Activated CD8-positive, alpha-beta memory T cell treated with anti-CD3 and anti-CD28 coated beads, Interleukin-2, amount 10 ng/mL, durations not matched to agents 7 days and 5 days (primary cell): Measurements from ENCODE around the gene LRMDA. TPM values are rescaled to one million over a fixed set of nuclear protein-coding genes. Genes with fewer than 3 reads are reported as not detected.

Source experiments
- ATAC-seq: fragments of 150-1000 bp; cut with Tn5 transposase; one replicate; pipeline ENCODE4 v1.10.0; 2021; ENCODE audit warnings: moderate library complexity
- CTCF ChIA-PET: fragments of 350-600 bp; sonication (Branson Sonifier 250); formaldehyde crosslinking; loops from one replicate; lab custom pipeline; 2021; ENCODE audit warnings: antibody characterized with exemption; lab: Charles Lee
- DNase-seq: peaks from one replicate; pipeline ENCODE4 v3.0.0-alpha.2; 2020
- H3K27ac Mint-ChIP-seq: one replicate; pipeline ENCODE4 v1.8.0; 2021; ENCODE audit warnings: mild to moderate bottlenecking, mixed read lengths
- H3K27me3 Mint-ChIP-seq: one replicate; pipeline ENCODE4 v1.8.0; 2021; ENCODE audit warnings: mixed read lengths
- H3K36me3 Mint-ChIP-seq: one replicate; pipeline ENCODE4 v1.8.0; 2021; ENCODE audit warnings: mild to moderate bottlenecking, mixed read lengths
- H3K4me1 Mint-ChIP-seq: one replicate; pipeline ENCODE4 v1.8.0; 2021; ENCODE audit warnings: mixed read lengths
- H3K4me3 Mint-ChIP-seq: one replicate; pipeline ENCODE4 v1.8.0; 2021; ENCODE audit warnings: mild to moderate bottlenecking, moderate library complexity, mixed read lengths
- H3K9me3 Mint-ChIP-seq: one replicate; pipeline ENCODE4 v1.8.0; 2022; ENCODE audit warnings: low read depth, mixed read lengths
- total RNA-seq, 2 experiments: library from RNA; stranded (reverse); gene quantifications; one replicate each; pipeline ENCODE4 v1.2.3, GENCODE V29; 2021

Gene LRMDA
- total RNA-seq, 2 experiments from 2014 or later = not detected

- no peak for ATAC-seq
- CTCF ChIA-PET = no interaction called here
Observed at GRCh38 chr10:75801661-75802060, 370.2 kb downstream of the LRMDA start.

GRCh38 chr10:75803121-75803520 lies 371.7 kb downstream of the LRMDA start:
- no peaks in the 10 kb centered on the region for H3K27me3 Mint-ChIP-seq
- no peak overlapping the region for H3K4me3 Mint-ChIP-seq
- H3K9me3 Mint-ChIP-seq = peaks cover 2% of the 10 kb centered on the region
- no peaks in the 10 kb centered on the region for H3K36me3 Mint-ChIP-seq
- H3K27ac Mint-ChIP-seq = no peak overlapping the region
- no peaks in the 10 kb centered on the region for H3K4me1 Mint-ChIP-seq
- CTCF ChIA-PET = no interaction called here
- no peak for ATAC-seq
- DNase-seq = no peak

More at GRCh38 chr10:75801661-75802060, 370.2 kb downstream of the LRMDA start:
- Mint-ChIP-seq H3K4me1 (no peaks in the 10 kb centered on the region), H3K27ac (no peak overlapping the region), H3K36me3 (no peaks in the 10 kb centered on the region), H3K4me3 (no peak overlapping the region), H3K27me3 (no peaks in the 10 kb centered on the region), H3K9me3 (peaks cover 2% of the 10 kb centered on the region)
- DNase-seq = no peak

GRCh38 chr10:75803816-75804552 lies 372.6 kb downstream of the LRMDA start:
- Mint-ChIP-seq H3K27me3 (no peaks in the 10 kb centered on the region), H3K27ac (no peak overlapping the region), H3K36me3 (no peaks in the 10 kb centered on the region), H3K9me3 (peaks cover 2% of the 10 kb centered on the region), H3K4me1 (no peaks in the 10 kb centered on the region), H3K4me3 (no peak overlapping the region)
- ATAC-seq (no peak), DNase-seq (no peak)
- CTCF ChIA-PET = no interaction called here

- H3K27ac Mint-ChIP-seq = no peak overlapping the region
- H3K9me3 Mint-ChIP-seq = no peaks in the 10 kb centered on the region
- CTCF ChIA-PET = no interaction called here
- ATAC-seq (no peak), DNase-seq (no peak)
- H3K27me3 Mint-ChIP-seq = no peaks in the 10 kb centered on the region
- no peaks in the 10 kb centered on the region for H3K36me3 Mint-ChIP-seq
- no peaks in the 10 kb centered on the region for H3K4me1 Mint-ChIP-seq
- no peak overlapping the region for H3K4me3 Mint-ChIP-seq
Observed at GRCh38 chr10:75806186-75806585, 374.8 kb downstream of the LRMDA start.

DNA sequence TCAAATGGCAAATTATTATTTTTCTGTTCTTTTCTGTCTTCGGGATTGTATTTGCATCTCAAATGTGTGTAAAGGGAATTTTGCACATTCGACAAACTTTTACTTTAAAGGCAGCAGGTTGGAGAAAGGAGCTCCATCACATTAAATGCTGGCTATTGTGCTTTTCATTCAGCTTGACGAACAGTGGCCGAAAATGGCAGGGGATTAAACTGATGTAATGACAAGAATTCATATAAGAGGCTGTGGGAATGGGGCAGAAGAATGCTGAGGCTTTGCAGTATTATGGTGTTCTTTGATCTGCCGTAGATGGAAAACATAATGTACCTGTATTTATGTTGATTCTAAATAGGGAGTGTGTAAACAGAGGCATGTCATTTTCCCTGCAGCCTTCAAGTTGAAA lies 376.0 kb downstream of the LRMDA start:
- DNase-seq (no peak), ATAC-seq (no peak)
- H3K4me1 Mint-ChIP-seq = no peaks in the 10 kb centered on the region
- no peak overlapping the region for H3K4me3 Mint-ChIP-seq
- no peaks in the 10 kb centered on the region for H3K36me3 Mint-ChIP-seq
- H3K9me3 Mint-ChIP-seq = no peaks in the 10 kb centered on the region
- H3K27me3 Mint-ChIP-seq = no peaks in the 10 kb centered on the region
- no peak overlapping the region for H3K27ac Mint-ChIP-seq
- CTCF ChIA-PET = no interaction called here

DNA sequence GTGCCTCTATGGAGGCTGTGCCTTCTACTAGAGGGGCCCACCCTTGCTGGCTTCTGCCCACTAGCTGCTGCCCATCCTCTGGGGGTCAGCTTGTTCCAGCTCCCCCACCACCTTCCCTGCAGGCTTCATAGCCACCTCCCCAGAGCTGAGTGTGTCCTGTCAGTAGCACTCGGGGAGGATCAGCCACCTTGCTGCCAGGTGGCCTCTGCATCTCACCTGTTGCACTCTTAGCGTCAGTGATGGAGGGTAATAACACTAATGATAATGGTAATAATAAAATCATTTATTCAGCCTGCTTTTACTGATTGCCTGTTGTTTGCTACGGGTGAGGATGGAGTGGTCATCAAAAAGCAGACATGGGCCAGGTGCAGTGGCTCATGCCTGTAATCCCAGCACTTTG lies 377.6 kb downstream of the LRMDA start:
- Mint-ChIP-seq H3K4me1 (no peaks in the 10 kb centered on the region), H3K27ac (no peak overlapping the region), H3K4me3 (no peak overlapping the region), H3K27me3 (no peaks in the 10 kb centered on the region), H3K36me3 (no peaks in the 10 kb centered on the region), H3K9me3 (no peaks in the 10 kb centered on the region)
- DNase-seq (no peak), ATAC-seq (no peak)
- CTCF ChIA-PET = no interaction called here

DNA sequence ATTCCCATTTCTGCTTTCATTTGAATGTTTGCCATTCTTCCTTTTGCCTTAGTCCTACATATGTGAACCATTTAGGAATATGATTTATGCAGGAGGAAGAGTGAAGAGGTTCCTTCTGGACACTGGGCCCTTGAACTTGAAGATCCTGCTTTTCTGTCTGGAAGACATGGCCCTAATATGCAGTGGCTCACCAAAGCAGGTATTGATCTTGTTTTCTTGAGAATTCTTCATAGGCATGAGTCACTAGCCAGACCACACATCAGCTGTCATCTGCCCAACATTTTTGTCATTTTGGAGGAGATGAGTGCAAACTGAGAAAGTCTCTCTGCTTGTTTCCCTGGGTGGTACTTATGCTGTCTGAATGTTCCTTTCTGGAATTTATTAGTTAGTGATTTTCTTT lies 382.6 kb downstream of the LRMDA start:
- peaks cover 2% of the 10 kb centered on the region for H3K27me3 Mint-ChIP-seq
- H3K4me3 Mint-ChIP-seq = no peak overlapping the region
- no peak overlapping the region for H3K27ac Mint-ChIP-seq
- H3K36me3 Mint-ChIP-seq = no peaks in the 10 kb centered on the region
- H3K9me3 Mint-ChIP-seq = no peaks in the 10 kb centered on the region
- DNase-seq = no peak
- CTCF ChIA-PET = no interaction called here
- no peak for ATAC-seq
- no peaks in the 10 kb centered on the region for H3K4me1 Mint-ChIP-seq

- Mint-ChIP-seq H3K4me3 (no peak overlapping the region), H3K27me3 (peaks cover 2% of the 10 kb centered on the region), H3K36me3 (no peaks in the 10 kb centered on the region), H3K4me1 (no peaks in the 10 kb centered on the region), H3K9me3 (no peaks in the 10 kb centered on the region), H3K27ac (no peak overlapping the region)
- no peak for ATAC-seq
- CTCF ChIA-PET = no interaction called here
- DNase-seq = no peak
Observed at GRCh38 chr10:75815066-75815465, 383.6 kb downstream of the LRMDA start.

GRCh38 chr10:75817198-75817597 lies 385.8 kb downstream of the LRMDA start:
- ATAC-seq (no peak), DNase-seq (no peak)
- Mint-ChIP-seq H3K4me3 (no peak overlapping the region), H3K27me3 (peaks cover 2% of the 10 kb centered on the region), H3K27ac (no peak overlapping the region), H3K9me3 (no peaks in the 10 kb centered on the region), H3K36me3 (no peaks in the 10 kb centered on the region), H3K4me1 (no peaks in the 10 kb centered on the region)
- CTCF ChIA-PET = no interaction called here

DNA sequence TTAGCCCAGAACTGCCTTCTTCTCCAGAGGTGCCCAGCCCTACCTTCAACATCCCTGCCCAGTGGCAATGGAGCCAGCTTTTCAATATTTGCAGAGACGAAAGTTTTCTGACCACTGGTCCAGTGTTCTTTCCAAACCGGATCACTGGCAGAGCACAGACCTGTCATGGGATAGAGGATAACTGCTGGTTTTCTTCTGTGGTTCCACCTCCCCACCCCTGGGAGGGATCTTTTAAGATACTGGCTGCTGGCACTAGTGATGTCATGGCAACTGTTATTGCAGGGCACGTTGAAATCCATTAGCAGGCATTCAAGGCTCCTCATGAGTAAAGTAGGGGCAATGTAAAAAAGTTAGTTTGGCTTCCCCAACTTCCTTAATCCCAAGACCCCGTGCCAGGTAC lies 387.1 kb downstream of the LRMDA start:
- Mint-ChIP-seq H3K4me3 (no peak overlapping the region), H3K36me3 (no peaks in the 10 kb centered on the region), H3K4me1 (no peaks in the 10 kb centered on the region), H3K9me3 (no peaks in the 10 kb centered on the region), H3K27me3 (peaks cover 2% of the 10 kb centered on the region), H3K27ac (no peak overlapping the region)
- CTCF ChIA-PET = no interaction called here
- ATAC-seq (no peak), DNase-seq (no peak)

- H3K27me3 Mint-ChIP-seq = no peaks in the 10 kb centered on the region
- H3K36me3 Mint-ChIP-seq = no peaks in the 10 kb centered on the region
- H3K4me1 Mint-ChIP-seq = no peaks in the 10 kb centered on the region
- ATAC-seq (no peak), DNase-seq (no peak)
- CTCF ChIA-PET = no interaction called here
- no peak overlapping the region for H3K27ac Mint-ChIP-seq
- no peaks in the 10 kb centered on the region for H3K9me3 Mint-ChIP-seq
- no peak overlapping the region for H3K4me3 Mint-ChIP-seq
Observed at GRCh38 chr10:75825235-75825634, 393.8 kb downstream of the LRMDA start.

DNA sequence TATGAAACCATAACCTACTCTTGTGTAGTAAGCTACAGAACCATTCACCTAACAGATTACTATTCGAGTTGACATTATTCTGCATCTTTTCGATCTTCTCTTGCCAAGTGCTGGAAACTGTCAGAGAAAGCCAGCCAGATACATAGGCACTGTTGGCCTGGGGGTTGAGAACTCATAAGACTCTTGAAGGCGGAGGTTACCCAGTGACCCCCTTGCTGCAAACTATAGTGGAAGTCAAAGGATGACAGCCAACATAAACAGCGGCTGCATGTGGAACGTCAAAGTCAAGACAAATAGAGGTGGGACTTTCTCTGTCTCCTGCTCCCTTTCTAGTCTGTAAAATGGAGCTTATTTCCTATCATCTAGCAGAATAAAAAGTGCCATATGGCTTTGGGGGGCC lies 394.2 kb downstream of the LRMDA start:
- ATAC-seq = no peak
- Mint-ChIP-seq H3K36me3 (no peaks in the 10 kb centered on the region), H3K27me3 (no peaks in the 10 kb centered on the region), H3K4me3 (no peak overlapping the region), H3K27ac (no peak overlapping the region), H3K4me1 (no peaks in the 10 kb centered on the region), H3K9me3 (no peaks in the 10 kb centered on the region)
- CTCF ChIA-PET = no interaction called here
- DNase-seq = no peak

- Mint-ChIP-seq H3K4me1 (no peaks in the 10 kb centered on the region), H3K36me3 (no peaks in the 10 kb centered on the region), H3K9me3 (no peaks in the 10 kb centered on the region), H3K4me3 (no peak overlapping the region), H3K27me3 (no peaks in the 10 kb centered on the region), H3K27ac (no peak overlapping the region)
- ATAC-seq = no peak
- no peak for DNase-seq
- CTCF ChIA-PET = no interaction called here
Observed at GRCh38 chr10:75826846-75827245, 395.4 kb downstream of the LRMDA start.

- Mint-ChIP-seq H3K27ac (no peak overlapping the region), H3K27me3 (no peaks in the 10 kb centered on the region), H3K4me1 (no peaks in the 10 kb centered on the region), H3K9me3 (no peaks in the 10 kb centered on the region), H3K36me3 (no peaks in the 10 kb centered on the region), H3K4me3 (no peak overlapping the region)
- no peak for ATAC-seq
- CTCF ChIA-PET = no interaction called here
- DNase-seq = no peak
Observed at GRCh38 chr10:75827587-75828021, 396.2 kb downstream of the LRMDA start.
